ENCODE results near the gene ASIP.
"Not testable (repeated sequence)": the region's sequence is repeated elsewhere in the genome, so short reads cannot be mapped to it uniquely, and the experiment has no call there.

The ASIP gene

GRCh38 chr20:34240693-34241615 is at the start of gene ASIP:
TSS of gene ASIP (plus strand) at chr20:34241423. CDS start at chr20:34260375, 18,952 bp downstream.
- no peak for DNase-seq

- no peak for DNase-seq
Measured at GRCh38 chr20:34193051-34193450, 48.2 kb upstream of the ASIP start.

DNA sequence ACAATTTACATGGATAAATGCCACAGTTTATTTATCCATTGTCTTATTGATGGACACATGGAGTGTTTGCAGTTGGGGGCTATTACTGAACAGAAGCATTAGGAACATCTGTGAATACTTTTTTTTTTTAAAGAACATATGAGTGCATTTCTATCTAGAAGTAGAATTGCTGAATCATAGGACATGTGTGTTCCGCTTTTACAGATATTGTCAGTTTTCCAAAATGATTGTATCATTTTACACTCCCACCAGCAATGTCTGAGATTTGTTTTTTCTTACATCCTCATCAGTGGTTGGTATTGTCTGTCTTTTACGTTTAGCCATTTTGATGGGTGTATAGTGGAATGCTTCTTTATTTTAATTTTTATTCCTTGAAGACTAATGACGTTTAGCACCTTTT is 42.0 kb upstream of the ASIP start:
- DNase-seq: no peak

GRCh38 chr20:34200023-34200422 is 41.2 kb upstream of the ASIP start:
- no peak for DNase-seq

- no peak for DNase-seq
Measured at GRCh38 chr20:34201531-34201930, 39.7 kb upstream of the ASIP start.

DNA sequence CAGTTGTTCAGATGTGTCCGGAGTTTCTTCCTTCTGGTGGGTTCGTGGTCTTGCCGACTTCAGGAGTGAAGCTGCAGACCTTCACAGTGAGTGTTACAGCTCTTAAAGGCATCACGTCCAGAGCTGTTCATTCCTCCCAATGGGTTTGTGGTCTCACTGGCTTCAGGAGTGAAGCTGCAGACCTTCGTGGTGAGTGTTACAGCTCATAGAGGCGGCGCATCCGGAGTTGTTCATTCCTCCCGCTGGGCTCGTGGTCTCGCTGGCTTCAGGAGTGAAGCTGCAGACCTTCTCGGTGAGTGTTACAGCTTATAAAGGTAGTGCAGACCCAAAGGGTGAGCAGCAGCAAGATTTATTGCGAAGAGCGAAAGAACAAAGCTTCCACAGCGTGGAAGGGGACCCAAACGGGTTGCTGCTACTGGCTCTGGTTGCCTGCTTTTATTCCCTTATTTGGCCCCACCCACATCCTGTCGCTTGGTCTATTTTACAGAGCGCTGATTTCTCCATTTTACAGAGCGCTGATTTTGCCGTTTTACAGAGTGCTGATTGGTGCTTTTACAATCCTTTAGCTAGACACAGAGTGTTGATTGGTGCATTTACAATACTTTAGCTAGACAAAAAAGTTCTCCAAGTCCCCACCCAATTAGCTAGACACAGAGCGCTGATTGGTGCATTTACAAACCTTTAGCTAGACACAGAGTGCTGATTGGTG is 35.9 kb upstream of the ASIP start:
- DNase-seq: not testable (repeated sequence)

GRCh38 chr20:34209111-34209510 is 32.1 kb upstream of the ASIP start:
- DNase-seq: no peak

DNA sequence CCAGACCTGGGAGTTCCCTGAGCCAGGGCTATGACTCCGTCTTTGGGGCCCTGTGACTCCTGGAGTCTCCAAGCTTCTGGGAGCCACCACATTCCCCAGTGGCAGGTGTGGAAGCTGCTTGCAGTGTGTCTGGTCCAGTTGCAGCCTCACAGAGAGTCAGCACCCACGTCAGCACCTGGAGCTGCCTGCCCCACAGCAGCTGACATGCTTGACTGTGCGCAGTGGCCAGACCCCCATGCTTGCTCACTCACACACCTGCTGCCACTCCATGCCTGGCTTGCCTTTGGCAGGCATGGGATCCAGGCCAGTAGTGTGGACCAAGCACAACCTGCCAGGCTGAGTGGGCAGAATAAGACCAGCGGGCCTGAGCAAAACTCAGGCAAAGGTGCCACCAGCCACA is 31.0 kb upstream of the ASIP start:
- no peak for DNase-seq

- no peak for DNase-seq
Measured at GRCh38 chr20:34211591-34211990, 29.6 kb upstream of the ASIP start.

DNA sequence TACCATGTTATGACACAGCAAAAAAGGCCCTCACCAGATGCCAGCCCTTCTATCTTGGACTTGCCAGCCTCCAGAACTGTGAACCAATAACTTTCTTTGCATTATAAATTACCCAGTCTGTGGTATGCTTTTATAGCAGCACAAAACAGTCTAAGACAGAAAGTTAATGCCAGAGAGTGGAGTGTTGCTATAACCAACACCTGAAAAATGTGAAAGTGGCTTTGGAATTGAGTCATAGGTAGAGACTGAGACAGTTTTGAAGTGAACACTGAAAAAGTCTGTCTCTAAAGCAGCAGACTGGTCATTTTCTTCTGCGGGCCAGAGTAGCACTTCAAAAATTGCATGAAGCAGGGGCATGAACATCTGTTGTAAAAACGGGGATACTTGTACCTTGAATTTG is 28.0 kb upstream of the ASIP start:
- no peak for DNase-seq

DNA sequence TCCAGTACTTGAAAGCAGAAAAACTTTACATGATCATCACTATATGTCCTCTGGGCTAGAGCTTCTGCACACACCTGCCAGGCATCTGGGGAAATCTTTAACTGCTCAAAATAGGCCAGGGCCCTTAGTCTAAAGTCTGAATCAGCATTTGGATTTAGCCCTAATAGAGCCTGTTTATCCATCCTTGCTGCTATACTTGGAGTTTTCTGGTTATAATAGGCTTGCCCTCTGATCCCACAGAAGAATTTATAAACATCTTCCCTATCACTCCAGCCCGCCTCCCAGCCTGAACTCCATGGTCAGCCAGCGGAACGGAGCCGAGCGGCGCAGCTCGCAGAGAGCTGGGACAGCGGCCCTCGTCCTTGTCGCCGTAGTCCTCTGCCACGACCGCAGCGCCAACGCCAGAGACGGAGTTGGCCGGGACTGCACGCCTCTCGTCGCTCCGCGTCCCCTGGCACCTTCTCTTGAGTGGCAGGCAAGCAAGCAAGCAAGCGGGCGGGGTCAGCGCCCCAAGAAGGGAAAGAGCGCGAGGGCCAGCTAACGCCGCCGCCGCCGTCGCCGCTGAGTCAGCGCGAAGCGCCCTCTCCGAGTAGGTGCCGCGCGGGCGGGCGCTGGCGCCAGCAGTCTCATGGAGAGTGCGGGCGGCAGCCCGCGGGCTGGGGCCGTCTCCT is 25.4 kb upstream of the ASIP start:
- peak; percentile 73 for DNase-seq

DNA sequence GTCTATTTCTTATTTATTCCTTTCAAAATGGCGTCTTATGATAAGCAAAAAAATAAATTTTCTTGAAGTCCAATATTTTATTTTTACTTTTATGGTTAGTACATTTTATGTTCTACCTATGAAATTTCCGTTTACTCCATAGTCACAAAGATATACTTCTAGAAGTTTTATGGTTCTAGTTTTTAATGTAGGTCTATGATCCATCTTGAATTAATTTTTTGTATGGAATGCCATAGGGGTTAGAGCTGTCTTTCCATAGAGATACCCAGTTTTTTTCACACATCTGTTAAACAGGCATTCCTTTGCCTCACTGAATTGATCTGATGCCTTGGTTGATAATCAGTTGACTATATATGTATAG is 24.9 kb upstream of the ASIP start:
- DNase-seq: no peak

GRCh38 chr20:34220561-34220960 is 20.7 kb upstream of the ASIP start:
- no peak for DNase-seq

DNA sequence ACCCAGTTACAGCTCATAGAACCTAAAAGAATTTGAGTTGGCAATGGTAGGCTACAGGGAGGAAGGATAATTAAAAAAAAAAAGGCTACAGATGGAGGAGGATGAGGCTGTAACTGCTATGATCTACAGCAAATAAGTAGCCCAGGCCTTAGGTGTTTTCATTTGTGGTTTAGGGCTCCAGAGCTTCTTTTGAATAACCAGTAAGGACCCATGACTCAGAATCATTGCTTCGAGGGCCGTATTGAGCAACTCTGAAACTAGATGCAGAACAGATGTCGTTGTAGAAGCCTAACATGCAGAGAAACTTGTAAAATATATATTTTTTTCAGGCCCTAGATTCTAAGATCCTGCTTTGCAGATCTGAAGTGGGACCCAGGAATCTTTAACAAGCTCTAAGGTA is 19.0 kb upstream of the ASIP start:
- no peak for DNase-seq

DNA sequence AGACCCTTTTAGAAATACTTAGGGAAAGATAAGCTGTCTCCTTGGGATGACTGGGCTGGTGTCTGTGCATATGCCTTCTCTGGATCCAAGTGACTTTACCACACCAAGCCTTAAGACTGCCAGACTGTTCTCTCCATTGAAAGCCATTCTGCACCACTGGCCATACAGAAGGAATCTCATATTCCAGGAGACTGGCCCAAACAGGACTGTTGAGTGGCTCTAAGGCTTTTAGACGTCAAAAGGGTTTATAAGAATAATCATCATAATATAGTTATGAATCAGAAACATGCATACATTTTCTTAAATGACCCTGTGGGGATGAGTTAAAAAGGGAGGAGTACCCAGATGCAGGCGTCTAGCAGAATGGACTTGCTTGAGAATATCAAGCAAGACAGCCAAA is 17.0 kb upstream of the ASIP start:
- DNase-seq: not testable (repeated sequence)

DNA sequence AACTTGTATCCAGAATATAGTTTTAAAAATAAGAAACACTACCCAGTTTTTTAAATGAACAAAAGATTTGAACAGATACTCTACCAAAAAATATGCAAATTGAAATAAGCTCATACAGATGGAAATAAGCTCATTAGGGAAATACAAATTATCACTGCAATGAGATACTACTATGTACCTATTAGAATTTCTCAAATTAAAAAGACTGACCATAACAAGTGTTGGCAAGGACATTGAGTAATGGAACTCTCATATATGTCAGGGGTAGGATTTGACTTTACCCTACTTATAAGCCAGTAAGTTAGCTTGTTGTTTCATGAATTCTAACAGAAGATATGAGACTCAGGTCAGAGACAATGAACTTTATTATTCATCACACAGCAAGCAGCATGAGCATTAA is 9.6 kb upstream of the ASIP start:
- no peak for DNase-seq

- DNase-seq: no peak
Measured at GRCh38 chr20:34232494-34233087, 8.6 kb upstream of the ASIP start.

- DNase-seq: no peak
Measured at GRCh38 chr20:34233687-34234086, 7.5 kb upstream of the ASIP start.

DNA sequence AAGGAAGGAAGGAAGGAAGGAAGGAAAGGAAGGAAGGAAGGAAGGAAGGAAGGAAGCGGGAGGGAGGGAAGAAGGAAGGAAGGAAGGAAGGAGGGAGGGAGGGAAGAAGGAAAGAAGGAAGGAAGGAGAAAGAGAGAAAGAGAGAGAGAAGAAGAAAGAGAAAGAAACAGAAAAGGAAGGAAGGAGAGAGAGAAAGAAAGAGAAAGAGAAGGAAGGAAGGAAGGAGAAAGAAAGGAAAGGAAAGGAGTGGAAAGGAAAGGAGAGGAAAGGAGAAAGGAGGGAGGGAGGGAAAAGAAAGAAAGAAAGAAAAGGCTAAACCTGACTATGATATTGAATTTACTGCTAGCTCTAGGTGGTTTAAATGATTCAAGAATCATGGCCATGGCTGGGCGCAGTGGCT is 5.3 kb upstream of the ASIP start:
- no peak for DNase-seq

DNA sequence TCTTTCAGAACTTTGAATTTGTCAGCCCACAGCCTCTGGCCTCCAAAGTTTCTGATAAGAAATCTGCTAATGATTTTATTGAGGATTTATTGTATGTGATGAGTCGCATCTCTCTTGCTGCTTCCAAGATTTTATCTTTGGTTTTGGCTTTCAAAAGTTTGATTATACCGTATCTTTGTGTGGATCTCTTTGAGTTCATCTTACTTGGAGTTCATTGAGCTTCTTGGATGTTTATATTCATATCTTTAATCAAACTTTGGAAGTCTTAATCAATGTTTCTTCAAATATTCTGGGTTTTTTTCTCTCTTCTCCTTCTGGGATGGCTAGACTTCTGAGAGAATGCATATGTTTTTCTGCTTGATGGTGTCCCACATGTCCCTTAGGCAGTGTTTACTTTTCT is 3.3 kb upstream of the ASIP start:
- no peak for DNase-seq

- no peak for DNase-seq
Measured at GRCh38 chr20:34240121-34240520, 1.1 kb upstream of the ASIP start.

DNA sequence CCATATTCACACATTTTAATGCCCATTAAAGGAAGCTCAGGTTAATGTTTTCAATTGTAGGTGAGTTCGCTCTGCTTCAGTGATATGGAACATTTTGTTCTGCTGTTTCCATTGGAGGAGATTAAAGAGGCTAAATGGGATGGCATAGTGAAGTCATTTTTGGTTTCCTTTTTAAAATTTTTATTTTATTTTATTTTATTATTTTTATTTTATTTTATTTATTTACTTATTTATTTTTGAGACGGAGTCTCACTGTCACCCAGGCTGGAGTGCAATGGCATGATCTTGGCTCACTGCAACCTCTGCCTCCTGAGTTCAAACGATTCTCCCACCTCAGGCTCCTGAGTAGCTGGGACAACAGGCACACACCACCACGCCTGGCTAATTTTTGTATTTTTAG is 792 bp downstream of the ASIP start:
- not testable (repeated sequence) for DNase-seq

DNA sequence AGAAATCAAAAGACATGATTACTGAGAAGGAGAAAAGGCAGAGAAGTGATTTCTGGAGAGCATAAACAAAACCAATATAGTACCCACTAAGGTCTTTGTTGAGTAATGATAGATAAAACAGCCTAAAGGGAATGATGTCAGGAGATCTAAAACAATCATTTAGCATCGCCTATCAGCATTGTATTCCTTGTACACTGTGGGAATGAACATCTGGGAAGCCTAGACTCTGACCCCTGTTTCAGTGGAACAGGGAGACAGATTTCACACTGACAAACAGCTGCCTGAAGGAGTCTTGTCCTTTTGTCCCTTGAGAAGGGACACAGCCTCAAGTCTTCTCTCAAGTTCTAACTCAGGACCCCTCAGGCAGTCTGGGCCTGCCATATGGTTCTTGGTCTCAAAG is 1.7 kb downstream of the ASIP start:
- no peak for DNase-seq
